ENCODE data around the gene ITFG2. TPM values are rescaled to one million over a fixed set of nuclear protein-coding genes. Genes with fewer than 3 reads are reported as not detected.

ITFG2 gene
- total RNA-seq, 1 donor from 2014 or later = 42.2 TPM

DNA sequence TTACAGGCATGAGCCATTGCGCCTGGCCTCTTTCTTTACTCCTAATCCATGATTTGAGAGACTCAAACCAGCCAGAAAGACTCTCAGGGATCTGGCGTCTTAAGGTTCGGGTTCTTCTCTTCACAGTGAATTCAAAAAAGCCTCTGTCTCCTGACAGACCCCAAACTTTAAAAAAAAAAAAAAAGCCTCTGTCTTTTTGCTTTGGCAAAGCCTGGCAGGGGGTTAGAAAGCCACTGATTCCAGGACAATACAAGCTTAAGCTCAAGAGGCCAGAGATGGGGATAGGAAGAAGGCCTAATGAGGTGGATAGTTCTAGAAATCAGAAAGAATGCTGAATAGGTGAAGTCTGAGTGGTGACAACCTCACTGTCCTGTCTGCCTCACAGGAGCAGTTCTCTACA, 13.6 kb downstream of the ITFG2 start:
- peaks cover 27% of the 10 kb centered on the region for H3K36me3 Mint-ChIP-seq (ENCODE audit: low read depth)
- H3K27ac Mint-ChIP-seq = no peak overlapping the region
- intact Hi-C loops (cut with micrococcal nuclease) = no loop called here
- H3K4me3 Mint-ChIP-seq = no peak overlapping the region
- no peak for DNase-seq (ENCODE audit: low spot score)
- no peaks in the 10 kb centered on the region for H3K4me1 Mint-ChIP-seq (ENCODE audit: low read depth)
- no peaks in the 10 kb centered on the region for H3K27me3 Mint-ChIP-seq (ENCODE audit: insufficient read depth)
- no peaks in the 10 kb centered on the region for H3K9me3 Mint-ChIP-seq

DNA sequence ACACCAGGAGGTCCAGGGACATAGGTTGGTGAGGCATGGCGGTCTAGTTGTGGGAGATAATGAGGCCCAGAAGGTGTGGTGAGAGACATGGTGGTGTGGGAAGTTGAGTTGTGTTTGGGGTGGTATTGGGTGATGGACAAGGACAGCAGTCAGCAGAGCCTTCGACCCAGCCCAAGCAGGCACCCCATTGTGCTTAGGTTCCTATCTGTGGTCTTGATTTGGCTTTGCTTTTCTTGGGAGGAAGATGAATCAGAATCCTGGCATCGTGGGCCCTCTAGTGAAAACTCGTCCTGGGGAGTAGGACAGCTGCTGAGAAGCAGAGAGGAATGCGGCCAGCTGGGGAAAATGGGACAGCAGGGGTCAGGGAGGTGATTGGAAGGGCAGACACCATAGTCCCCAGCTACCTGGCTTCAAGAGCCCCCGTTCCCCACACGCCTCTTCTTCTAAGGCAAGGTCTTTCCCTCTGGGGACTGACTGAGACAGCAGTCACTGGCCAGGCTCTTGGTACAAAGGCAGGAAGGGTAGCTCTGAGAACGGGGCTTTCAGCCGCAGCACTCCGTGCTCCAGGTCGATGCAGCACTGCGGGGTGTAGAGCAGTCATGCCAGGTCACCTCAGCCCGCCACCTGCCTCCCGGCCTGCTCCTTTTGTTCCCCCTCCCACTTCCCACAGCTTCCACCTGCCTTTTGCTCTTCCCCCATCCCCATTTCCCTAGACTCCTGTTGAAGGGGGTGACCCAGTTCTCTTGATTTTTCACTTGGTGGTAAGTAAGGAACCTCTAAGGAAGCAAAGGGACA, 14.4 kb downstream of the ITFG2 start:
- Mint-ChIP-seq H3K4me3 (no peak overlapping the region), H3K4me1 (ENCODE audit: low read depth) (no peaks in the 10 kb centered on the region), H3K27ac (no peak overlapping the region), H3K36me3 (ENCODE audit: low read depth) (peaks cover 30% of the 10 kb centered on the region), H3K9me3 (no peaks in the 10 kb centered on the region), H3K27me3 (ENCODE audit: insufficient read depth) (no peaks in the 10 kb centered on the region)
- DNase-seq (ENCODE audit: low spot score) = no peak
- intact Hi-C loops (cut with micrococcal nuclease) = no loop called here

DNA sequence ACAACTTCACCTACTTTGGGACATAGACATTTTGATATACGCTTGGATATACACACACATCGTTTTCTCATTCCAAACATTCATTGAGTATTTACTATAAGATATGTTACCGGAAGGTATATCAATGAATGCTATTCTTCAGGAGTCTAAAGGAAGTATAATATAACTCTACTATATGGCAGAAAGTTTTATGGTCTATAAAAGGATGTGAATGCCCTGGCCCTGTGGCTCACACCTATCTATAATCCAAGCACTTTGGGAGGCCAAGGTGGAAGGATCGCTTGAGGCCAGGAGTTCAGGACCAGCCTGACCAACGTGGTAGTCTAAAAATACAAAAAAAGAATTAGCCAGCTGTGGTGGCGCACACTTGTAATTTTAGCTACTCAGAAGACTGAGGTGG, 16.8 kb downstream of the ITFG2 start:
- no peak overlapping the region for H3K4me3 Mint-ChIP-seq
- intact Hi-C loops (cut with micrococcal nuclease) = no loop called here
- no peak overlapping the region for H3K27ac Mint-ChIP-seq
- H3K9me3 Mint-ChIP-seq = no peaks in the 10 kb centered on the region
- no peak for DNase-seq (ENCODE audit: low spot score)
- peaks cover 30% of the 10 kb centered on the region for H3K36me3 Mint-ChIP-seq (ENCODE audit: low read depth)
- no peaks in the 10 kb centered on the region for H3K4me1 Mint-ChIP-seq (ENCODE audit: low read depth)
- peaks cover under 1% of the 10 kb centered on the region for H3K27me3 Mint-ChIP-seq (ENCODE audit: insufficient read depth)

DNA sequence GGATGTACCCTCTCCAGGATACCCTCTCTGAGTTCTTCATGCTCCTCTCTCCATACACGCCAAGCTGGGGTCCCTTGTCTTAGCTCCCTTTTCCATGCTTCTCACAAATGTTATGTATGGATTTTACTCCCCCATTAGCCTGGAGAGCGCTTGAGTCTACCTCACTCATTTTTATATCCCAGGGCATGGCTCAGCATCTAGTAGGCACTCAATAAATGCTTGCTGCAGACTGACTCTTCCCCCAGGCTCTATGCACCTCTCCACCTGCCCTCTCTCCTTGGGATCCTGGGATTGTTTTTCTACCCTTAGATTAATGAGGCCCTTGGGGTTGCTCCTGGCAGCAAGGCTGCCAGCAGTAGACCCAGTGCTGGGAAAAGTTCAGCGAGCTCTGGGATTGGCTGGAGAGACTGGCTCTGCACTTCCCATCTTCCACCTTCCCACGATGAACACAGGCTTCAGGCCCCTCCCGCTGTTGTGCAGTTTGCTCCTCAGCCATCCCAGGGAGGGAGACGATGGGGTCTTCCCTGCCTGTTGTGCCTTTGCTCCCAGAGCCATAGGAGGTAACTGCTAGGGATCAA, 20.2 kb downstream of the ITFG2 start:
- H3K4me3 Mint-ChIP-seq = no peak overlapping the region
- DNase-seq (ENCODE audit: low spot score) = no peak
- peaks cover 17% of the 10 kb centered on the region for H3K36me3 Mint-ChIP-seq (ENCODE audit: low read depth)
- no peaks in the 10 kb centered on the region for H3K4me1 Mint-ChIP-seq (ENCODE audit: low read depth)
- H3K9me3 Mint-ChIP-seq = no peaks in the 10 kb centered on the region
- H3K27ac Mint-ChIP-seq = no peak overlapping the region
- intact Hi-C loops (cut with micrococcal nuclease) = no loop called here
- peaks cover 2% of the 10 kb centered on the region for H3K27me3 Mint-ChIP-seq (ENCODE audit: insufficient read depth)

DNA sequence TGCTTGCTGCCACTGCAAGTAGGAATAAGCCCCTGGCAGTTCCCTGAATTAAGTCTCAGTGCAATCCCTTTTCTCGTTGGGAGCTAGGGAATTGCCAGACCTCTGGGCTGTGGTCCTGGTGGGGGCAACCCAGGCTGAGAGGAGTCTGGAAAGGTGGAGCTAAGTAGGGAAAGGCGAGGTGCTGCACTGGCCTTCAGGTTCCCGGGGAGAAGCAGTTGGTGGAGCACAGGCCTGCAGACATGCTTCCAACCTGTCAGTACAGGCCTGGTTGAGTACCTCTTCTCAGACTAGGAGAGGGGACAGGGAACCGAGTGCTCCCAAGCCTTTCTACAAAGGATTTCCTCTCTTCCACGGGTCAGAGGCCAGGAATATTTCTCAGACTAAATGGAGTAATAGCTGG, 20.9 kb downstream of the ITFG2 start:
- H3K4me1 Mint-ChIP-seq (ENCODE audit: low read depth) = no peaks in the 10 kb centered on the region
- H3K27me3 Mint-ChIP-seq (ENCODE audit: insufficient read depth) = peaks cover 2% of the 10 kb centered on the region
- intact Hi-C loops (cut with micrococcal nuclease) = no loop called here
- no peaks in the 10 kb centered on the region for H3K9me3 Mint-ChIP-seq
- no peak overlapping the region for H3K27ac Mint-ChIP-seq
- H3K4me3 Mint-ChIP-seq = no peak overlapping the region
- H3K36me3 Mint-ChIP-seq (ENCODE audit: low read depth) = peaks cover 13% of the 10 kb centered on the region
- no peak for DNase-seq (ENCODE audit: low spot score)

DNA sequence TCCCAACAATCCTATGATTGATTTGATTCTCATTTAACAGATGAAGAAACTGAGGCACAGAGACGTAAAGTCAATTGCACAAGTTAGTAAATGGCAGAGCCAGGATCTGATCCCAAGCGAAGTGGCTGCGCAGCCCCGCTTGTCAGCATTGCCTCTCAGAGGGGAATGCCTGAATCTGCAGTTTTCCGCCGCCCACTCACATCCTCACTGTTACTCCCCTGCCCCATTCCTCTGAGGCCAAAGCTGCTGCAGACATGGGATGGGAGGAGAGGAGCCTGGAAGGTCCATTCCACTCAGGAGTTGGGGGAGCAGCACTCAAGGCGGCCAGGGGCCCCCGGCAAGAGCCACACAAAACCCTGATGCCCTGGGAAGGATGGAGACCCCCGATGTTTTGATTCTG, 21.3 kb downstream of the ITFG2 start:
- intact Hi-C loops (cut with micrococcal nuclease) = no loop called here
- Mint-ChIP-seq H3K27me3 (ENCODE audit: insufficient read depth) (peaks cover 2% of the 10 kb centered on the region), H3K9me3 (no peaks in the 10 kb centered on the region), H3K36me3 (ENCODE audit: low read depth) (peaks cover 13% of the 10 kb centered on the region), H3K4me1 (ENCODE audit: low read depth) (no peaks in the 10 kb centered on the region), H3K4me3 (no peak overlapping the region), H3K27ac (no peak overlapping the region)
- no peak for DNase-seq (ENCODE audit: low spot score)

DNA sequence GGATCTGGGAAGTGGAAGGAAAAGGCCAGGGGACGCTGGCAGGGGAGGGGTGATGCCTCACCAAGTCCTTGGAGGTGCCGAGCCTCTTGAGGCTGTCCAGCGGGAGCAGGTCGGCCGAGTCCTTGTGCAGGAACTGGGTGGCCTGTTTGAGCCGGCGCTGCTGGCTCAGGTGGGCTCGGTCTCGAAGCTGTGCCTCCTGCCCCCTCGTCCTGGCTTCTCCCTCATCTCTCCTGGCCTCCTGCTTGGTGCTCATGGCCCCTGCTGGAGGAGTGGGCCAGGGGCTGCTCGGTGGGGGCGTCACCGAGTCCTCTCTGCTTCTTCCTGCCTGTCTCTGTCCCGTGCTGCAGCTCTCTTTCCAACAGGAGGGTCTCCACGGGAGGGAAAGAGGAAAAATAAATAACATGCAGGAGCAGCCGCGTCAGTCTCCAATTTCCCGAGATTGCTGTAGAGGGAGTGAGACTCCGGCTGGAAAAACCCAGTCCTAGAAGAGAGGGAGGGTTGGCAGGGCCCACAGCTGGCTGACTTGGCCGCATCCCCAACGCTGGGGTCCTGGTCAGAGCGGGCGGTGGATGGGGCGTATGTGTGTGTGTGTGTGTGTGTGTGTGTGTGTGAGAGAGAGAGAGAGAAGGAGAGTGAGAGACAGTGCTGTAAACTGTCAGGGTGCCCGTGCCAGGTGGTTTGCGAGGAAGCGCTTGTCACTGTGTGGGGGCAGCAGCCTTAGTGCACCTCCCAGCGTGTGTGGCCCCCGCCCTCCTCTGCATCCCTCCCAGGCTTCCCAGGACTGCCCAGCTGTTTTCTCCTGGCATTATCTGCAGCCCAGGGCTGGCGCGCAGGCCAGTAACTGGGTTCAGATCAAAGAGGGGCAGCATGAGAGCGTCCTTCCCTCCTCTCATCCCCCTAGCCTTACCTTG, 22.4 kb downstream of the ITFG2 start, which contains the start of gene NRIP2:
Gene NRIP2 (minus strand): TSS at position 455 of the 911 bp plus-strand sequence. CDS start 52 bp downstream, at position 403.
- no peaks in the 10 kb centered on the region for H3K9me3 Mint-ChIP-seq
- peaks cover 13% of the 10 kb centered on the region for H3K36me3 Mint-ChIP-seq (ENCODE audit: low read depth)
- H3K4me1 Mint-ChIP-seq (ENCODE audit: low read depth) = no peaks in the 10 kb centered on the region
- no peak for DNase-seq (ENCODE audit: low spot score)
- intact Hi-C loops (cut with micrococcal nuclease) = no loop called here
- H3K27ac Mint-ChIP-seq = no peak within 1 kb of the TSS
- H3K4me3 Mint-ChIP-seq = no peak within 1 kb of the TSS
- peaks cover 2% of the 10 kb centered on the region for H3K27me3 Mint-ChIP-seq (ENCODE audit: insufficient read depth)

DNA sequence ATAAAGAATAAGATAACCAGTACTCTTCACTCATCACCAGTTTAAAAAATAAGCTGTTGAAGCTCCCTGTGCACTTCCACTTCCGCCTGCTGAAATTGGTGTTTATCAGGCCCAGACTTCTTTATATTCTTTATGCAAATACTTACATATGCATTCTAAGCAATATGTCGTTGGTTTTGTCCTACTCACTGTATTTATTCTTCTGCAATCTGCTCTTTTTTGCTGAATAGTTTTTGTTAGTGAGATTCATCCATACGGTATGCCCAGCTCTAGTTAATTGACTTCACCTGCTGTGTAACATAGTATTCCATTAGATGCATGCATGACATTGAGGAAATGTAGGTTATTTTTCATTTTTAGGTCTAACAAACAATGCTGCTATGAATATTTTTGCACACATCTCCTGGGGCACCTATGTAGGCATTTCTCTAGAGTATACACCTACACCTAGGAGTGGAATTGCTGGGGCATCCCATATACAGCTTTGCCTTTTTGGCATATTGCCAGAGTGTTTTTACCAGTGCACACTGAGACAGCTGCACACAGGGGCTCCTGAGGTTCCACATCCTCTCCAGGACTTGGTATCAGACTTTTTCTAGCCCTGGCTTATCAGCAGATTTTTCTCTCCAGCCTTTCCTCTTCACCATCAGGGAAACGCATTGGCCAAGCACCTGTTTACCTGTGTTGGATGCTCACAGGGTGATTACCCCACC, 23.4 kb downstream of the ITFG2 start:
- Mint-ChIP-seq H3K27me3 (ENCODE audit: insufficient read depth) (peaks cover 2% of the 10 kb centered on the region), H3K4me1 (ENCODE audit: low read depth) (no peaks in the 10 kb centered on the region), H3K27ac (no peak overlapping the region), H3K36me3 (ENCODE audit: low read depth) (peaks cover 10% of the 10 kb centered on the region), H3K4me3 (no peak overlapping the region), H3K9me3 (no peaks in the 10 kb centered on the region)
- intact Hi-C loops (cut with micrococcal nuclease) = no loop called here
- no peak for DNase-seq (ENCODE audit: low spot score)

DNA sequence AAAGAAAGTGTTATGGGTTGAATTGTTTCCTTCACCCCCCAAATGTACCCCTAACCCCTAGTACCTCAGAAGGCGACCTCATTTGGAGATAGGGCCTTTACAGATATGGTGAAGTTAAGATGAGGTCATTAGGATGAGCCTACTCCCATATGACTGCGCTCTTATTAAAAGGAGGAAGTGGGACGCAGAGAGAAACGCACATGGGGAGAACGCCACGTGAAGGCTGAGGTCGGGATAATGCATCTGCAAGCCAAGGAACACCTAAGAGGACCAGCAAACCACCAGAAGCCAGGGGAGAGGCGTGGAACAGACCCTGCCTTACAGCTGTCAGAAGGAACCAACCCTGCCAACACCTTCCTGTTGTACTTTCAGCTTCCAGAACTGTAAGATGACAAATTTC, 24.1 kb downstream of the ITFG2 start:
- Mint-ChIP-seq H3K27me3 (ENCODE audit: insufficient read depth) (peaks cover 2% of the 10 kb centered on the region), H3K27ac (no peak overlapping the region), H3K36me3 (ENCODE audit: low read depth) (peaks cover 9% of the 10 kb centered on the region), H3K9me3 (no peaks in the 10 kb centered on the region), H3K4me3 (no peak overlapping the region), H3K4me1 (ENCODE audit: low read depth) (no peaks in the 10 kb centered on the region)
- intact Hi-C loops (cut with micrococcal nuclease) = no loop called here
- DNase-seq (ENCODE audit: low spot score) = no peak

DNA sequence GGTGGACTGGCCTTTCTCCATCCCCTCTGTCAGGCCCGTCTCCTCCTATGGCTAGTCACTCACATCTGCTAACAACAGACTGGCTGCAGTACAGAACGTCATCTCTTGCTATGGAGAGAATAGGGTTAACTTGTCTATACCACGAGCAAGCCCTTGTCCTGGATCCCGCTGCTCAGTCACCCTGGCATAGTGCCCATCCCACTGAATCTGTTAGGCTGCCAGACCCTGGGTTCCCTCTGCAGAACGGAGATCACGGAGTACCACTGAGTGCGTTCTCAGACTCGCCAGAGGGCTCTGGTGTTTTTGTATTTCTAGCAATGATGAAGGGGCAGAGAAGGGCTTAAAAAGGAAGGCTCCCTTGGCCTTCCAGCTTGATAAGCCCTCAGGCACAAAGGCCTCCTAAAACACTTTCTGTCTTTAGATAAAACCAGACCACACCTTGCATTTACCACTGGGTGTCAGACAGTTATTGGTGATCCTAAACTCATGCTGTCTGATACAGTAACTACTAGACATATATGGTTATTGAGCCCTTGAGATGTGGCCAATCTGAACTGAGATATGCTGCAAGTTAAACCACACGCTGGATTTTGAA, 28.7 kb downstream of the ITFG2 start:
- intact Hi-C loops (cut with micrococcal nuclease) = no loop called here
- no peaks in the 10 kb centered on the region for H3K4me1 Mint-ChIP-seq (ENCODE audit: low read depth)
- H3K4me3 Mint-ChIP-seq = no peak overlapping the region
- peaks cover 3% of the 10 kb centered on the region for H3K36me3 Mint-ChIP-seq (ENCODE audit: low read depth)
- H3K27ac Mint-ChIP-seq = no peak overlapping the region
- no peak for DNase-seq (ENCODE audit: low spot score)
- no peaks in the 10 kb centered on the region for H3K27me3 Mint-ChIP-seq (ENCODE audit: insufficient read depth)
- no peaks in the 10 kb centered on the region for H3K9me3 Mint-ChIP-seq

DNA sequence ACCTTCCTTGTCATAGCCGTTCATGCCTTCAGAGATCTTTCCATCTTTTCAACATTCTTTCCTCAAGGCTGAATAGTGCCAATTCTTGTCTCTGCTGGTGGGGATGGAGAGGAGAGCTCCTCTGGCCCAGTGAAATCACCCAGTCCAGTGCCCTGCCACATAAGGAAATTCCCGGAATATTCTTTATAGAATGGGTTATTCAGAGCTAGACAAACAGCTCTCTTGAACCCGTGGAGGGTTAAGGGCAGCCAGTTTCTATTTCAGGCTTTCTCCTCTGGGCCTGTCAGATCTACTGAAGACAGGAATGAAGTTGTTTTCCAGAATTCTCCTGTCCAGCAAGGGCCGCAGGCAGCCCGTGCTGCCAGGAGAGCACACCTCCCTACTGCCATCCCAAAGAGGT, 30.5 kb downstream of the ITFG2 start:
- no peaks in the 10 kb centered on the region for H3K9me3 Mint-ChIP-seq
- no peak for DNase-seq (ENCODE audit: low spot score)
- no peaks in the 10 kb centered on the region for H3K4me1 Mint-ChIP-seq (ENCODE audit: low read depth)
- intact Hi-C loops (cut with micrococcal nuclease) = no loop called here
- H3K4me3 Mint-ChIP-seq = no peak overlapping the region
- no peaks in the 10 kb centered on the region for H3K27me3 Mint-ChIP-seq (ENCODE audit: insufficient read depth)
- H3K36me3 Mint-ChIP-seq (ENCODE audit: low read depth) = no peaks in the 10 kb centered on the region
- H3K27ac Mint-ChIP-seq = no peak overlapping the region

DNA sequence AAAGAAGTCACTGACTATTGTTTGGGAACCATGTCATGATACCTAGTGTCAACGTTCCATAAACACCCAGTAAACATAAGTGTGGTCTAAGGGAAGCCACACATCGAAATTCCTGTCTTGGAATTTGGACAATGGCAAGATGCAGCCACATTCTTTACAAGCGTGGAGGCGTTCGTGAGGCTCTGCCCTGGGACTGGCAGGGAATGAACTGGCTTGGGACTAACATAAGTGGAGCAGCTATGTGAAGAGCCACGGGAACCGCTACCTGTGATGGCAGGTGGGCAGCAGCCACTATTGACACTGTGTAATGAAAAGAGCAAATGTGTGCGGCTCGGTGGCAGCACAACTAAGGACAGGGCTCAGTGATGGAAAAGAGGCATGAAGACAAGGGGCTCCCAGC, 32.3 kb downstream of the ITFG2 start:
- no peak overlapping the region for H3K27ac Mint-ChIP-seq
- no peak overlapping the region for H3K4me3 Mint-ChIP-seq
- intact Hi-C loops (cut with micrococcal nuclease) = no loop called here
- H3K27me3 Mint-ChIP-seq (ENCODE audit: insufficient read depth) = no peaks in the 10 kb centered on the region
- no peak for DNase-seq (ENCODE audit: low spot score)
- no peaks in the 10 kb centered on the region for H3K36me3 Mint-ChIP-seq (ENCODE audit: low read depth)
- no peaks in the 10 kb centered on the region for H3K4me1 Mint-ChIP-seq (ENCODE audit: low read depth)
- no peaks in the 10 kb centered on the region for H3K9me3 Mint-ChIP-seq
